ENCODE results near the gene SLC1A7.

DNA sequence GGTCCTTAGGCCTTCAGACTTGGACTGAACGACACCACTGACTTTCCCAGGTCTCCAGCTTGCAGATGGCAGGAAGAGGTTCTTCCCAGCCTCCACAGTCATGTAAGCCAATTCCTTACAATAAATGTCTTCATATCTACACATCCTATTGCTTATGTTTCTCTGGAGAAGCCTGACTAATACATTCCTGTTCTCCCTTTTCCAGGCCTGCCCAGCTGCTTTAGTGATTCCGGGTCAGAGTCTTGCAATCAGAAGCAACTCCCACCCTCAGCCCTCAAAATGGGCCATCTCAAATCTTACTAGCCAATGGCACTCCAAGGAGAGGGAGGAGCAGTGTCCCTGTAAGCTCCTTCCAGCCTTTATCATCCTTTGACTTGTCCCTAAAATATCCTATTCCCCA, 37.8 kb upstream of the SLC1A7 start:
- TF ChIP-seq, protein P1, sequence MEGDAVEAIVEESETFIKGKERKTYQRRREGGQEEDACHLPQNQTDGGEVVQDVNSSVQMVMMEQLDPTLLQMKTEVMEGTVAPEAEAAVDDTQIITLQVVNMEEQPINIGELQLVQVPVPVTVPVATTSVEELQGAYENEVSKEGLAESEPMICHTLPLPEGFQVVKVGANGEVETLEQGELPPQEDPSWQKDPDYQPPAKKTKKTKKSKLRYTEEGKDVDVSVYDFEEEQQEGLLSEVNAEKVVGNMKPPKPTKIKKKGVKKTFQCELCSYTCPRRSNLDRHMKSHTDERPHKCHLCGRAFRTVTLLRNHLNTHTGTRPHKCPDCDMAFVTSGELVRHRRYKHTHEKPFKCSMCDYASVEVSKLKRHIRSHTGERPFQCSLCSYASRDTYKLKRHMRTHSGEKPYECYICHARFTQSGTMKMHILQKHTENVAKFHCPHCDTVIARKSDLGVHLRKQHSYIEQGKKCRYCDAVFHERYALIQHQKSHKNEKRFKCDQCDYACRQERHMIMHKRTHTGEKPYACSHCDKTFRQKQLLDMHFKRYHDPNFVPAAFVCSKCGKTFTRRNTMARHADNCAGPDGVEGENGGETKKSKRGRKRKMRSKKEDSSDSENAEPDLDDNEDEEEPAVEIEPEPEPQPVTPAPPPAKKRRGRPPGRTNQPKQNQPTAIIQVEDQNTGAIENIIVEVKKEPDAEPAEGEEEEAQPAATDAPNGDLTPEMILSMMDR (IDR thresholded peaks at IDR 0.05) = no peak
- no peak for TF ChIP-seq POLR2A (IDR thresholded peaks at IDR 0.05)

All from testis (tissue), 2 donors.